Stimulated activated CD8-positive, alpha-beta memory T cell treated with anti-CD3 and anti-CD28 coated beads, Interleukin-2, amount 100 ng/mL, for 1 hour (primary cell): Measurements from ENCODE around the gene SYNPO2.

Experiments
- DNase-seq, 2 donors: peaks; one replicate each; pipeline ENCODE4 v3.0.0-alpha.2; 2020; ENCODE audit warnings: low read depth in 2 of 2

SYNPO2 gene

GRCh38 chr4:119106036-119107000 is 217.7 kb downstream of the SYNPO2 start:
- no peak for DNase-seq

DNA sequence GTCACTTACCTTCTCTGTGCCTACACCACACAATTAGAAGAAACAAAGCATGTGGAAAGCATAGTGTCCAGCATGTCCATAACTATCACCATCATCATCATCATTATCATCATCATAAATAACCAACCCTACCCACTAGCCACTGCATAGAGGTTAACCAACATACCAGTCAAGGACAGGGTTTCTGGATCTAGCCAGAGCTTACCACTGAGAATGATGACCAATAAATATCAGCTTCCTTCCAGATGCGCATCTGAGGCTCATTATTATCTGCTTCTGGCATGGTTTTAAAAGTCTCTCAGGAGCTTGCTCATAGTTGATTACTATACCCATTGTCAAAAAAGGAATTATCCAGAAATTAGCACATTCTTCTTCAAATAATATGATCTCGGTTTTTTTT is 221.5 kb downstream of the SYNPO2 start:
- DNase-seq = no peak
